ENCODE data around the gene ASPSCR1. TPM values are rescaled to one million over a fixed set of nuclear protein-coding genes. Genes with fewer than 3 reads are reported as not detected.
A peak's percentile ranks its signal among the peaks of the same experiment; 100 is the strongest.

ASPSCR1 gene
- total and polyA plus RNA-seq, 2 of the 13 experiments (the other 11 are each of a cell fraction or from before 2014, with no cell fraction given): 274 to 314 TPM

- TF ChIP-seq ZBTB14 (CRISPR knock-in tag; IDR thresholded peaks at IDR 0.05): peak; percentile 54; the same call in 1 of the 2 replicates
- TF ChIP-seq NFAT5 (CRISPR knock-in tag; IDR thresholded peaks at IDR 0.05): peak; percentile 59; the same call in 1 of the 2 replicates
- TF ChIP-seq ZNF687 (CRISPR knock-in tag; IDR thresholded peaks at IDR 0.05): peak; percentile 51
- TF ChIP-seq ZSCAN30 (CRISPR knock-in tag; IDR thresholded peaks at IDR 0.05): no peak
- TF ChIP-seq ATF5 (CRISPR knock-in tag; IDR thresholded peaks at IDR 0.05; ENCODE audit: low read depth): 0 out of 2 replicates have a peak, but pooled peaks have one; percentile 43
- TF ChIP-seq ZFP91 (CRISPR knock-in tag; IDR thresholded peaks at IDR 0.05; ENCODE audit: borderline replicate concordance): peak; percentile 45; the same call in 1 of the 2 replicates
- TF ChIP-seq ZNF704 (CRISPR knock-in tag; IDR thresholded peaks at IDR 0.05; ENCODE audit: borderline replicate concordance): 0 out of 2 replicates have a peak, but pooled peaks have one; percentile 44
- no peak for TF ChIP-seq ZNF512B (CRISPR knock-in tag; IDR thresholded peaks at IDR 0.05; ENCODE audit: borderline replicate concordance)
Observed at GRCh38 chr17:81960130-81960958, 17.1 kb upstream of the ASPSCR1 start (continued).
